HFF-Myc (cell line): Measurements from ENCODE around the gene BORCS5.
A peak's percentile ranks its signal among the peaks of the same experiment; 100 is the strongest.

ENCODE experiments used
- DNase-seq: peaks from one replicate; pipeline ENCODE4 v3.0.0-alpha.2; 2011; ENCODE audit warnings: low read depth; ENCODE audit errors: extremely low read depth
- H3K4me3 ChIP-seq: replicated peaks from 2 replicates; pipeline ENCODE4 v1.5.1; 2011; ENCODE audit warnings: low read depth, mild to moderate bottlenecking, control low read depth, low read length
- CTCF ChIP-seq: IDR thresholded peaks from 2 replicates; pipeline ENCODE4 v1.5.1; 2012; ENCODE audit warnings: mild to moderate bottlenecking, low read depth, low read length, control low read depth; ENCODE audit errors: missing control alignments

BORCS5 gene

GRCh38 chr12:12502815-12503151, 145.9 kb downstream of the BORCS5 start:
- no peak overlapping the region for H3K4me3 ChIP-seq
- no peak for DNase-seq
- TF ChIP-seq CTCF = no peak

GRCh38 chr12:12503384-12504078, 146.7 kb downstream of the BORCS5 start:
- no peak for TF ChIP-seq CTCF
- DNase-seq = no peak
- no peak overlapping the region for H3K4me3 ChIP-seq

- no peak for TF ChIP-seq CTCF
- H3K4me3 ChIP-seq = peak overlapping the region; percentile 16
- DNase-seq = peak; percentile 72
Observed at GRCh38 chr12:12505544-12506495, 148.9 kb downstream of the BORCS5 start.

GRCh38 chr12:12506496-12506890, 149.6 kb downstream of the BORCS5 start:
- H3K4me3 ChIP-seq = peak overlapping the region; percentile 16
- no peak for TF ChIP-seq CTCF
- peak; percentile 69 for DNase-seq

GRCh38 chr12:12507121-12507520, 150.2 kb downstream of the BORCS5 start:
- no peak for TF ChIP-seq CTCF
- no peak for DNase-seq

GRCh38 chr12:12508612-12509011, 151.7 kb downstream of the BORCS5 start:
- TF ChIP-seq CTCF = no peak
- H3K4me3 ChIP-seq = no peak overlapping the region

More at GRCh38 chr12:12507121-12507520, 150.2 kb downstream of the BORCS5 start:
- no peak overlapping the region for H3K4me3 ChIP-seq

More at GRCh38 chr12:12508612-12509011, 151.7 kb downstream of the BORCS5 start:
- no peak for DNase-seq
